COLO668 (cell line): Measurements from ENCODE around the gene NT5C1B.

Experiments
- DNase-seq: peaks from one replicate; lab custom pipeline; 2025; ENCODE audit not compliant: unreplicated experiment; lab: John Stamatoyannopoulos, UW

Gene NT5C1B

GRCh38 chr2:18600255-18600613, 10.9 kb upstream of the NT5C1B start:
- DNase-seq = no peak

DNA sequence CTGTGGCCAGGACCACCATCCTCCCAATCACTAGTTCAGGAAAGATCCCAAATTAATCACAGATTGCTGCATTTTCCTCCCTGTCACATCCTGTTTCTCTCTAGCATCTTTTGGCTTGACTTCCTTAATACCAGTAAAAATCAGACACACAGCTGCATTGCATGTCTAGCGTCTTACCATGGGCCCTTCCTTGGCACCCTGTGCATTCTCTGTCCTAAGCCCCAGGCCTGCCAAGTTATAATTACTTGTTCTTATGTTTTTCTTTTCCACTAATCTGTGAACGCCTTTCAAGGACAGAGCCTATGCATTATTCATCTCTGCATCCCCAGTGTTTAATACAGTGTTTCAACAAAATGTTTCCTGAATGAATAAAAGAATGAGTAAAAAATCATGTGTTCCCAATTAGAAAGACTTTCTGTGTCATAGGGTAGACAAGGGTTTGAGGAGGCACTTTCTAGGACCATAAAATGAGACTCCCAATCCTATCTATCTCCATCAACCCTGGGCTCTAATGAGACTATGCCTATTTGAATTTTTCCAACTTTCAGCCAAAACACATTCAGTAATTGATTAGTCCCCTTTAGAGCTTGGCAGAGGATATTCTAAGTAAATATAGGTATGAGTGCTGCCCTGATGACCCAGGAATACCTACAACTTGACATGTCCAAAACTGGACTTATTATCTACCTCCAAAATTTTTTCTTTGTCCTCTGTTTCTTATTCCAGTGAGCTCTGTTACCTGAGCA, 10.3 kb upstream of the NT5C1B start:
- DNase-seq = no peak

- DNase-seq = no peak
Observed at GRCh38 chr2:18598848-18599484, 9.6 kb upstream of the NT5C1B start.

DNA sequence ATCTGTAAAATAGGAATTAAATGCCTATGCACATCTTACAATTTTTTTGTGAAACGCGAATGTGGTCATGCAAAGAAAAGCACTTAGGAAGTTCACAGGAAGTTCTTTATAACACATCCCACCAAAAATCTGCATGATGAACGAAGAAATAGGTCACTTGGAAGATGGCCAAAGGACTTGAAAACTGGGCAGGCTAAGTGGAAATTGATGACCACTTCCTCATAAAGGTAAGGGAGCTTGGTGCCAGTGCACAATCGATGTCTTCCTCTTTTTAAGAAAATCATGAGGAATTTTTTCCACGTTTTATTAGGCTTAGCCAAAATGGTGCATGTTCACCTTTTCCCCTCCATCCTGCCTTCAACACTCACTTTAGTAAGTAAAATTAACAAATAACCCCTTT, 8.2 kb upstream of the NT5C1B start:
- DNase-seq = no peak

GRCh38 chr2:18596993-18597392, 7.6 kb upstream of the NT5C1B start:
- no peak for DNase-seq

- DNase-seq = no peak
Observed at GRCh38 chr2:18593496-18593895, 4.1 kb upstream of the NT5C1B start.

- DNase-seq = no peak
Observed at GRCh38 chr2:18592372-18592771, 3.0 kb upstream of the NT5C1B start.

- DNase-seq = no peak
Observed at GRCh38 chr2:18588802-18589201, 567 bp downstream of the NT5C1B start.

DNA sequence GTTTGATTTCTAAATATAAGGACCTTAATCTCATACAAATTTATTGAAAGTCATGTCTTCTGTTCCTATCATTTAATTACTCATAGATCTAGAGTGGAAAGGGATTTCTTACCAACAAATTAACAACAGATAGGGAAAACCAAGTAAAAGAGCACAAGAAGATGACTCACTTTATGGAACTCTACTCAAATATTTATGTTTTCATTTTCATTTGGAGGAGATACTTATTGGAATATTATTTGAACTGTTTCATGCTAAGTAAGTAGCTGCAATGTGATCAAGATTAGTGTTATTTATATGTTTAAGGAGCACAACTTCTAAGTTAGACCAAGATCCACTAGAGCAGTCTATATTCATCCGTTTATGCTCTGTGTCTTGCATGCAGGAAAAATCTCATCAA, 1.3 kb downstream of the NT5C1B start:
- no peak for DNase-seq

DNA sequence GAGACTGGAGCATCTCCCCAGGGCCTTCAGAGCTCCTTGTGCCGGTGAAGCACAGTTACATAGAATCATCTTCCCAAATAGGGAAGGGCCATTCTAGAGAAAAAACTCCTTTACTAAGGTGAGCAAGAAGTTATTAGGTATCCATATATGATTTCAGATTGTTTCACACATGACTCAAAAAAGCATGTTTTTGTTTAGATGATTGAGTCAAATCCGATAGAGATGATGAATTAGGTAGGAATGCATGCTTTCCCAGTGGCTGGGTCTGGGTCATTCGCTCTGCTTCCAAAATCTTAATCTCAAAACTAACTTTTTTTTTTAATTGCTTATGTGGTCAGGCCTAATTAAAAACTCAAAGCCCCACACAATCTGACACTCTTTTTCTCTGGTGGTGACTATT, 3.8 kb downstream of the NT5C1B start:
- DNase-seq = no peak

DNA sequence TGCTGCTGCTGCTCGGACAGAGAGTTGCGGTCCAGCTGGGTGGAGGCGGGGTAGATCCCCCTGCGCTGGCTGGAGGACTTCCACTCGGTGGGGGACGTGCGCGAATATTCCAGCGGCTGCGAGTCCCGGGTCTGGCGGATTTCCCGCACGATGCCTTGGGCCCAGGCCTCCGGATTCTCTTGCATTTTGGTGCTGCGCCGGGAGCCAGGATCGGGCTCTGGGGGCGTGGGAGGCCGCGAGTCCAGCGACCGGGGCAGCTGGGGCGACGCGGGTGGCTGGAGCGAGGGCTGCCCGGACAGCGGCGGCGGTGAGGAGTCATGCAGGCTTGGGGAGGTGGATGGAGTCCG, 4.8 kb downstream of the NT5C1B start:
- DNase-seq = no peak

DNA sequence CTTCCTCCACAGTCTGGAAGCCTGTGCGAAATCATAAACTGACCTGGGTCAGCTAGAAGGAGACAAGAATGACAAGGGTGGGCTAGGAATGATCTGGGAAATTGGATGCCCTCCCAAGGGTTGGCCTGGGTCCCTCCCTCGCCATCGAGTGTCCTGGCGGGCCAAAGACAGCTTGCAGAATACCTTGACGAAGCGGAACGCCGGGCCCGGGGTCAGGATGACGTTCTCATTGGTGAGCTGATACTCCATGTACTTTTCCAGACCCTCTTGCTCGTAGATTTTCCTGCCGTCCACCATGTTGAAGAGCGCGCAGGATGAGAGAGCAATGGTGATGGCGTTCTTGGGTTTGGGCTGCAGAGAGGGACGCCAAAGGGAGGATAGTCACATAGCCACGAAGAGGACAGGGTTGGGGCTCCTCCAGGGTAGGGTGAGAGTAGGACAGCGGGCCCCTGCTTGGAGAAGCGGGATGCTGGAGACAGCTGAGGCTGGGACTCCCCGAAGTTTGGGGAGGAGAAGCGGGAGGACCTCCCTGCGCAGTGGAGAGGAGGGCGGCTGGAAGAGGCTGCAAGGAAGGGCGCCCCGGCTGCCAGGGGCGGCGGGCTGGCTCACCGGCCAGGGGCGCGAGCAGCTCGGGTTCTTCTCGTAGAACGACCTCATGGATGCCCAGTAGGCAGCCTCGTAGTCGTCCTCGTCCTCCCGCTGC, 5.3 kb downstream of the NT5C1B start:
- no peak for DNase-seq

- no peak for DNase-seq
Observed at GRCh38 chr2:18580606-18581005, 8.8 kb downstream of the NT5C1B start.

DNA sequence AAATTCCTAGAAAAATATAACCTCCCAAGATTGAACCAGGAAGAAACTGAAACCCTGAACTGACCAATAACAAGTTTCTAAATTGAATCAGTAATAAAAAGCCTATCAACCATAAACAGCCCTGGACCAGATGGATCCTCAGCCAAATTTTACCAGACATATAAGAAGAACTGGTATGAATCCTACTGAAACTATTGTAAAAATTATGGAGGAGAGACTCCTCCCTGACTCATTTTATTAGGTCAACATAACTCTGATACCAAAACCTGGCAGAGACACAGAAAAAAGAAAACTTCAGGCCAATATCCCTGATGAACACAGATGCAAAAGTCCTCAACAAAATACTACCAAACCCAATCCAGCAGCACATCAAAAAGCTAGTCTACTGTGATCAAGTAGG, 11.3 kb downstream of the NT5C1B start:
- DNase-seq = no peak

DNA sequence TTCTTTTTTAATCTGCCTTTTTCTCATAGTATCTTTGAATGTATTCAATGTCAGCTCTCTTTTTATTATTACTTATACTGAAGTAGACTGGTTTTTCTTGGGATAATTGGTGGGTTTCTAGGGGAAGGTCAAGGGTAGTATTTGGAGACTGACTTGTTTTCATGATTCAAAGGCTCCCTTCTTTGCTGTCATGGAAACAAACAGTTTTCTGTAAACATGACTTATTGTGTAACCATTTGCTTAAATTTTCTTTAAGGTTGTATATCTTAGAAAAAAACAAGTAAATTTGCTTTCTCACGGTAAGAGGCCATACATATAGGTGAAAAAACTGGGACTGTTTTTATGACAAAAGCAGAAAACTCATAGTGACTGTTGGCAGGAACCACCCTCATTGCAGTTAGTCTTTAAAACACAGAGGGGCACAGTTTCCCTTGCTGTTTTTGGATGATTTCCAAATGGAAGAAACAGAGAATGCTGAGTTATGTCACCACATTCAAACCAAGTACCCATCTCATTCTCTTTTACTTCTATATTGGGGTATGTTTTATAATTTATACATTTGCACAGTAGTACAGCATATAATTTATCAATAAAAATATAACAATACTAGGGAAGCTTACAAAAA, 23.1 kb downstream of the NT5C1B start:
- no peak for DNase-seq

DNA sequence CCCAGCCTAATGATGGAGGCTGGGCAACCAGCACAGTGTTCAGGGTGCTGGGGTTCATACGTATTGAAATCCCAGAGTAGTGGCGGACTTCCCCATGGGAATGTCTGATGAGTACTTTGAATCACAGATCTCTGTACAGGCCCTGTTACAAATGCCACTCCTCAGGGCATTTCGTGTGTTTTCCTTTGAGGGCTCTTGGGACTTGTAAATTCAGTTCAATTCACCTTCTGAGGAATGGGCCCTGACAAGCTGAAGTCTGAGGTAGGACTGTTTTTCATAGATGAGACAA, 28.6 kb downstream of the NT5C1B start:
- no peak for DNase-seq

DNA sequence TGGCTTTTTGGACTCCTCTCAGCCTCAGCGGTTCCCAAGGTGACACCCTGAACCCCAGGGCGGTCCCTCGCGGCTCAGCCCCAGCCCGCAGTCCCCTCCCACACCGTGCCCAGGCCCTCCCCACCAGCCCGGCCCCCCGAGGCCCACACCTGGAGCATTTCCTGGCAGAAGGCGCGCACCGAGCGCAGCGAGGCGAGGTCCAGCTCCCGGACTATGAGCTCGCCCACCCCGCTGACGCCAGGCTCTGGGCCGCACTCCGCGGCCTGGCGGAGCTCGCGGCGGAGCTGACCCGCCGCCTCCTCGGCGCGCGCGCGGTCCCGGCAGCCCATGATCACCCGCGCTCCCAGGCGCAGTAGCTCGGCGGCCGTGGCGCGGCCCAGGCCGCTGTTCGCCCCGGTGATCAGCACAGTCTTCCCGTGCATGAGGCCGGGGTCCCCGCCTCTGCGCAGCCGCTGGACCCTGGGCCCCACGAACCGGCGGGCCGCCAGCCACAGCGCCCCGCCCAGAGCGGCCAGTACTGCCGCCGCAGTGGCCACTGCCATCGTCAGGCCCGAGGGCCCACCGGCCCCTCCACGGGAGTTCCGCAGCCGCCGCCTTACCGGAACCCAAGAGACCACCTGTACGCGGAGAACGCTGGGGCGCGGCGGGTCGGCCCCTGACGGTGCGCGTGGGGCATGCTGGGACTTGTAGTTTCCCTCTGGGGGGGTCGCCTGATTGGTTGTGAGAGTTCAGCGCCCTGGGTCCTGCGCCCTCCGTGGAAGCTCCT, 29.2 kb downstream of the NT5C1B start, which contains the start of gene RDH14:
RDH14 (minus strand) TSS at position 623 of the 766 bp plus-strand sequence; CDS start at position 542, 81 bp downstream.
- DNase-seq = peak; percentile 93

DNA sequence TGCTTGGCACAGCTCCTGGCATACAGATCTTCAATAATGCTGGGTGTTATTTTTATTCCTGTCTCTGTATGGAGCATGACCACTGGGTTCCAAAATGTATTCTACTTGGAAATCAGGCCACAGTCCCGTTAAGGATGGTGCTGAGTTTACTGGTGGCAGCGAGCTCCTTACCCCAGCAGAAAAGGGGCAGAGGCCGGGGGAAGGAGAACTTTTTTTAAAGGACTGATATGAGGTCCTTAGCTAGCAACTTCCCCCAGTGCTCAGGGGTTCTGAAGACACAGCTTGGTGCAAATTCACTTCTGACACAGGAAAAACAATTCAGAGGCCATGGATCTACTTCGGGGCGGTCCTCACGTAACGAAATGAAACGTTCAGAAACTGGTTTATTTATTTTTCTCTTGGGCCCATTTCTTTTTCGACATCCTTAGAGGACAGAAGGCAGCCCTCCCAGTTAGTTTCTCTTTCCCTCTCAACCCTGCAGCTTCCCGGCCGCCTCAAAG, 29.8 kb downstream of the NT5C1B start:
- no peak for DNase-seq

GRCh38 chr2:18558458-18558857, 30.9 kb downstream of the NT5C1B start:
- DNase-seq = no peak

GRCh38 chr2:18557121-18557520, 32.2 kb downstream of the NT5C1B start:
- DNase-seq = no peak
